NCI-H1105 (cell line): ENCODE measurements around the gene SDE2.
A peak's percentile ranks its signal among the peaks of the same experiment; 100 is the strongest.
"Not testable (repeated sequence)": the region's sequence is repeated elsewhere in the genome, so short reads cannot be mapped to it uniquely, and the experiment has no call there.

Source experiments
- DNase-seq: peaks from one replicate; lab custom pipeline; 2025; lab: John Stamatoyannopoulos, UW

Gene SDE2

DNA sequence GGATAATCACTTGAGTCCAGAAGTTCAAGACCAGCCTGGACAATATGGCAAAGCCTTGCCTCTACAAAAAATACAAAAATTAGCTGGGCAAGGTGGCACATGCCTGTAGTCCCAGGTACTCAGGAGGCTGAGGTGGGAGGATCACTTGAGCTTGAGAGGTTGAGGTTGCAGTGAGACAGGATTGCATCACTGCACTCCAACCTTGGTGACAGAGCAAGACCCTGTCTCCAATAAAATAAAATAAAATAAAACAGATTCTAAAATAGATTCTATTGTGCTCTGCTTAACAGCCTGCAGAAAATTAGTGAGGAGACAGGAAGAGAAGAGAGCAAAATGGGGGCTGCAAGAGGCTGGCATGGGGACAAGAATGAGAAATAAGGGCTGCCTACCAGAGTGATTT lies 7.5 kb upstream of the SDE2 start:
- DNase-seq: no peak

DNA sequence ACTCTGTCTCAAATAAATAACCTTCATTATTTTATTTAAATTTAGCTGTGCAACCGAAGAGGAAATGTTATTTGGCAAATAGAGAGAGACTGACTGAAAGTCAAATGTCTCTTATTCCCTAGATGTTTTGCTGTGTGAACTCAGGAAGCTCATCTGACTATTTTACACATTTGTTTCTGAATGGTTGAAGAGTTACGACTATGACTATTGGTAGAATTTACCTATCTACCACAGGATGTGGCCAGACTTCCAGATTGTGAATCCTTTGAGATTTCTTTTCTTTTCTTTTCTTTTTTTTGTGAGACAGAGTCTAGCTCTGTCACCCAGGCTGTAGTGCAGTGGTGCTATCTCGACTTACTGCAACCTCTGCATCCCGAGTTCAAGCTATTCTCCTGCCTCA lies 5.3 kb upstream of the SDE2 start:
- no peak for DNase-seq

DNA sequence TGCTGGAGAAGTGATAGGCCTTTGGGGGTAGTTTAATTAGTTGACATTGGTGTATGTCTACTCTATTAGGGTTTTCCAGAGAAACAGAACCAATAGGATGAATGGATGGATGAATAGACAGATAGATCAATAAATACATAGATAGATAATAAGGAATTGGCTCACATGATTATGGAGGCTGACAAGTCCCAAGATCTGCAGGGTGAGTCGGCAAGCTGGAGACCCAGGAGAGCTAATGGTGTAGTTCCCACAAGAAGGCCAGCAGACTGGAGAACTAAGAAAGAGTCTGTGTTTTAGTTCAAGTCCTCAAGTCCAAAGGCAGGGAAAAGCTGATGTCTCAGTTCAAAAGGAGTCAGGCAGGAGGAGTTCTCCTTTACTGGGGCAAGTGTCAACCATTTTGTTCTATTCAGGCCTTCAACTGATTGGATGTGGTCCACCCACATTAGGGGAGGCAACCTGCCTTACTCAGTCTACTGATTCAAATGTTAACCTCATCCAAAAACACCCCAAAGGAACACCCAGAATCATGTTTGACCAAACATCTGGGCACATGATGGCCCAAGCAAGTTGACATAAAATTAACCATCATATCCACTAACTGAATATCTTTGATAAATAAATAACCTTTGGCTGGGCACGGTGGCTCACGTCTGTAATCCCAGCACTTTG lies 4.5 kb upstream of the SDE2 start:
- no peak for DNase-seq

DNA sequence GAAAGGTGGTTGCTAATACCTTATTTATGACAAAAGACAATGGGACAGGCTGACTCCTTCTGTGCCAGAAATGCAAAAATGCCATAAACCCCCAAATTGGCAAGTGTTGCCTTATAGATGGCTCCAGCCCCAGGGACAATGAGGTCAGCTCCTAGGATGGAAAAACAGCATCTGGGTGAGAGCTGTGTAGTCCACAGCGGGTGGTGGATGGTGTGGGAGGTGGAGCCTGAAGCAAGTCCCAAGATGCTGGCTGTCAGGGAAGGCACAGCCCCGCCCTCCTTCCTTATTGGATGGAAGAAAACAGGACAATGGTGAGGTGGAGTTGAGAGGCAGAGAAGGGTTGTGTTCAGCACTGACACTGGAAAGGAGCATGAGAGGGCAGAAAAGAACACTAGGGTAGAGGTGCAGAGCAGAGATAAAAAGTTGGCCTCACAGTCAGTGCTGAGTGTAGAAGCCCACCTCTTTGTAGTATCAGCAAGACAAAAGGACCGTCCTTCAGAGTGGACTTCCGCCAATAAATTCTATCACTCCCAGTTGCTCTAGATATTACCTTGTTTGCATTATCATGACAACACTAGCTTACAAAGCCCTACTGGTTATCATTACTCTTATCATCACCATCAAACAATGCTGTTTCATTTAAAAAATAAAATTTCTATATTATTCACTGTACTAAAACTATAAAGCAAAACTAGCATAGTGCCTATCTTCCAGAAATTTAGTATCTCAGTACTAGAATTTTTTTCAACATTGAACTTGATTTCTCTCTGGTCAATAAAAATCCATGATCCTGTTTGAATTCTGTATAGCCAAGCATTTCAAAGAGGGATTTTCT lies 3.7 kb upstream of the SDE2 start:
- no peak for DNase-seq

DNA sequence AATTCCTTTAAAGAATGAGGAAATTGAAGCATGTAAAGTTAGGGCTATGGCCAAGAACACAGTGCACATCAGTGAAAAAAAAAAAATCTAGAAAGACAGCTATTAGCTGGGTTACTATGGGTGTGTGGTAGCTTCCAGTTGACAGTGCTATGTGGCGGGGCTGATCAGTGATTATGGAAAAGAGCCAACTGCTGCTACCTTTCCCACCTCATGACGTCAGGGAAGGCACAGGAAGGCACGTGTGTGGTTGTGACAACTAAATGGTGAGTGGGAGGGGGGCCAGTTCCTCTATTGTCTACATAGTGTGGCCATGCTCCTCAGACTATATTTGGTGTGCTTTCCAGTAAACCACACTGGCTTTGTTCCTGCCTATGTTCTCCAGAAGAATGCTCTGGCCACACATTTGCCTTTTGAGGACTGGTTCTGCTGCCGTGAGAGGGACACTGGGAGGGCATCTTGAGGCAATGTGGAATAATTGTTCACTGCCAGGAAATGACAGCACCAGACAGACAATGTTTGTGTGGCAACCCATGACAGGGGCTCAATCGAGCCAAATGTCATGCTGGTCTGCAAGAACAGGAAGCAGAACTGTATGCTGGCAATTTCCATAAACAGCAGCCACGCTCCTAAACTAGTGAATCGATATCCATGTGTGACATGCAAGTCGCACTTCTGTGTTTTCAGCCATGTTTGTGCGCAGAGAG lies 3.0 kb upstream of the SDE2 start:
- no peak for DNase-seq

DNA sequence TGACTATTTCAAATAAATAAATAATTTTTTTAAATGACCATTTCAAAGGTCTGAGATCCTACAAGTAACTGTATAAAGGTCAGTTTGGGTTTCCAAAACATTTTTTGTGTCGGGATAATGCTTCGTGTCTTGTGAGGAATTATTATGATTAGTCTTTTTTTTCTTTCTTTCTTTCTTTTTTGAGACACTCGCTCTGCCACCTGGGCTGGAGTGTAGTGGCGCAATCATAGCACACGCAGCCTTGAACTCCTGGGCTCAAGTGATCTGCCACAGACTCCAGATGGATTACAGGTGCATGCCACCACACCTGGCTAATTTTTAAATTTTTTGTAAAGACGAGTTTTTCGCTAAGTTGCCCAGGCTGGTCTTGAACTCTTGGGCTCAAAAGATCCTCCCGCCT lies 1.9 kb upstream of the SDE2 start:
- no peak for DNase-seq

DNA sequence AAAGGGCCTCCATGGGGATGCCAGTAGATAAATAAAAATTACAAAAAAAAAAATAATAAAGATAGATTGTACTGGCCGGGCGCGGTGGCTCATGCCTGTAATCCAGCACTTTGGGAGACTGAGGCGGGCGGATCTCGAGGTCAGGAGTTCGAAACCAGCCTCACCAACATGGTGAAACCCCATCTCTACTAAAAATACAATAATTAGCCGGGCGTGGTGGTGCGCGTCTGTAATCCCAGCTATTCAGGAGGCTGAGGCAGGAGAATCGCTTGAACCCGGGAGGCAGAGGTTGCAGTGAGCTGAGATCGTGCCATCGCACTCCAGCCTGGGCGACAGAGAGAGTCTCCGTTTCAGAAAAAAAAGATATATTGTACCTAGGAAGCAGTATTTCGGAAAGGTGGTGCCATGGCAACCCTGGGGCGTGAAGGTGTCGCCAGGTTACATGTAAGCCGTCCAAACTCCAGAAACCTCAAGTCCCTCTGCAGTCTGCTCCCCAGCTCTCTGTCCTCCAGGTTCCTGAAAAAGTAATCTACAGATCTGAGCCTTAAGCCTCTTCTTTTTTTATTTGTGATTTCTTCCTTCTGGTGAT lies 1.4 kb upstream of the SDE2 start:
- DNase-seq: not testable (repeated sequence)

DNA sequence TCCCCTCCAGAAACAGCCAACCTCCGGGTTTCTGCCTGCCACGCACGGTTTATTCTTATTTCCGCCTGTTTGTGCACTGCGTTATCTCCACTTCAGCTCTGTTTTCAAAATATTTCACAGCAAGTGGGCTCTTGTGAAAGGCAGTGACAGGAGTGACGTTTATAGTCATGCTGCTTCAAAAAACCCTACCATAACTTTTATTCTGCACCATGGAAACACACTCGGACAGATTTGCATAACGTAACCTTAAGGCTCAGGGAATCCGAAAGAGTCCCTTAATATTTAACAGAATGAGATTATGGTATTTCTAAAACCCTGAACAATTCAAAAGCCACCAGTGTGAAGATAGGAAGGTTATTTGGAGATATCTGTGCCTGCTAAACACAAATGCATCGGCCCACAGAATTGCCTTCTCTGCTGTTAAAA lies 782 bp upstream of the SDE2 start:
- no peak for DNase-seq

DNA sequence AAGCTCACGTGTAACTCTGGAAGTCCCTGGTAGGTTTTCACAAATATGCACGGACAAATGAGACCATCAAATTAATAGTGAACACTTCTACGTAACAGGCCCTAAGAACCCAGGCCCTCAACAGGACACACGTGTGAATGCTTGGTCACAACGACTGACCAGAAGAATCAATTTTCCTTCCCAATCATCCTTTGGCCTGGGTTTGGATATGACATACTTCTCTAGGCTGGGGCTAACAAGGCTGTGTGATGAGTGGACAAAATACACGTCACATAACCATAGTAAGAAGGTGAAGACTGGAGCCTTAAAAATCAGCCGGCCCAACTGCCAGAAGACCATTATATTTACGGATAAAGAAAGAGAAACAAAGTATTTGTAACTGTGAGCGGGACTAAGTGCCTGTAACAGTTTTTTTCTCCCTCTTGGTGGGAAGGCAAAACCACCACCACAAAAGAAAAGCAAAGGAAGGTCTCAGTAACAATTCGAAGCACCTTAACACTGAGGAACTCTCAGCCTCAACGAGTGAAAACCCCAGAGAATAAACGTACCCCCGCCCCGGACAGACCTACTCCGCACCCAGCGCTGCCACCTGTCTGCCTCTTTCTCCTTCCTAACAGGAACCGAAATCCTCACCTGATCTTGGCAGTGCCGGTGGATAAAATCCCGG lies 450 bp downstream of the SDE2 start:
- DNase-seq: no peak

DNA sequence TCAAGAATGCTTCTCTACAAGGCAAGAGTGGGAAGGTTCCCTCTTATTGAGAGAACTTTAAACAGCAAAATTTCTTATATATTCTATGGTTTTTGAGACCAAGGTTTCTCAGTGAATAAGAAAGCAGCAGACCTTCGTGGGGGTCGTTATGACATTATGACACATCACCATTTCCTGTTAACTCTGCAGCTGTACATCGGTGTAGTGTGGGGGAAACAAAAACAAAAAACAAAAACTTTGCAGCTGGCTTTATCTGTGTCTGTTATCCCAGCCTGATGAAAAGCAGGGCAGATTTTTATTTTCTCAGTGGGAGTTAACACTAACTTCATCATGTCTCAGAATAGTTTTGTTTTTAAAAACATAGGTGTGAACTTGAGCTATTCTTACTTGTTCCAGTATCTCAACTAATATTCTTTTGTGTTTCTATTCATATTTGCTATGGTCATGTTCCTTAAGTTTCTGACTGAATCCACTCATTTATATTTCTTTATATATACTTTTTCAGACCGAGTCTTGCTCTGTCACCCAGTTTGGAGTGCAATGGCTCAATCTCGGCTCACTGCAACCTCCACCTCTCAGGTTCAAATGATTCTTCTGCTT lies 2.1 kb downstream of the SDE2 start:
- DNase-seq: no peak

DNA sequence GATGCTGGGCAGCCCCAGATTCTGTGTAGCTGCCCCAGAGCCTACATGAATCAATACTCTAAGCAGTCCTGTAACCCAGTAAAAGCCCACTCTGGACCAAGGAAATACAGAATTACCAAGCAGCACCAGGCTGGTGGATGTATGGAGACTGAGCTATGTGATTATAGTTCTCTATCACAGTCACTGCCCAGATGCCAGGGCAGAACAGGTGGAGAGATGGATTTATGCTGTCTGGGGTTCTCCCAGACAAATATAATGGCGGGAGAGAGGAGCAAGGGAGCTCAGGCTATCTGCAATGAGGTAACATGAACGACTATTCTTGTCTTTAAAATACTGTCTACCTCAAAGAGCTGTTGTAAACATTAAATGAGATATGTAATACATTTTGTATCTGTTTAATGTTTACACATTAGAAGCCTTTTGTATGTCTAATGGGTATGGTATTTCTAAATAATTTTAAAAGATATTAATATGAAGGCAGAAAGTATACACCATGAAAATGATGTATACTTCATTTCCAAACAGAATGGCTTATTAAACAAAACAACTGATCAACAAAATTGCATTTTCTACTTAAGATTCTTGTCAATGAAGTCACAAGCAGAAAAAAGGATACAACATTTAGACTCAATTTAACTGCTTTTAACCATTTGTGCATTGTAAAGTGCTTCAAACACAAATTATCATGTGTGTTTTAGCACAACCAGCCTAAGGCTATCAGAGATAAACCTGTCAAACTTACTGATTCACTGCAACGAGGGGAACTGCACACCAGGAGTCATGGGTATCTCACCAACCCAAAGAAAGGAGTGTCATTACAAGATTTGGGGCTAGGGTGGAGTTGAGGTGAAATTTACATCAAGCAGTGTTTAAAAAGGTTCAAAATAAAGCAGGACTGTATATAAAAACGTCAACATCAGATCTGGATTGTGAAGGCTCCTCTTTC lies 3.0 kb downstream of the SDE2 start:
- DNase-seq: no peak

DNA sequence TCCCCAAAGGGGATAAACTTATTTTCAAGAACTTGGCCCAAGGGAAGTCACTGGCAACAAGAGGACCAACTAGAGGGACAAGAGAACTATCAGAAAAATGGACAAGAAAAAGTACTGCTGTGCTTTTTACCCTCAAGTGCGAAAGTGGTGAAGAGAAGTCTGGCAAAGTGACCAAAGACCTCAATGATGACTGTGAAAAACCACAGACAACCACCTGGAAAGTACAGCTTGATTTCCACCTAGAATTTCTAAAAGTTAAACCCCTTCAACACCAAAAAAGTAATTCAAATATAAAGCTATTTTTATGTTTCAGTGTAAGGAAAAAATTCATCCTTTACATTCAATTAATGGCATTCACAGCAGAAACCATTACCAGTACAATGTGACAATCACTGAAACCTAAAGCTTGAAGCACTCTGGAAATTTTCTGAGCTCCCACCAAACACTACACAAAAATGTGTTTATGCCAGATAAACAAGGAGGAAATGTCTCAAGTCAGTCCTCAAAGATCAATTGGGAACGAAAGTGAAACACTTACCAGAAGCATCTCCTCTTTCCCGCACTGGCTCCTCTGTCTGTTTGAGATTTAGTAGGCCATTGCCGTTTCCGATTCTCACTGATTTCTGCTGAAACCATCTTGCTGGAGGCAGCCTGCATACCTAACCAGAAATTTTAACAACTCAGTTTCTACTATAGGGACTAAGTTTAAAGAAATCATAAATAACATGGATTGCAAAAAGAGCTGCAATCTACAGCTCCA lies 8.3 kb downstream of the SDE2 start:
- no peak for DNase-seq

DNA sequence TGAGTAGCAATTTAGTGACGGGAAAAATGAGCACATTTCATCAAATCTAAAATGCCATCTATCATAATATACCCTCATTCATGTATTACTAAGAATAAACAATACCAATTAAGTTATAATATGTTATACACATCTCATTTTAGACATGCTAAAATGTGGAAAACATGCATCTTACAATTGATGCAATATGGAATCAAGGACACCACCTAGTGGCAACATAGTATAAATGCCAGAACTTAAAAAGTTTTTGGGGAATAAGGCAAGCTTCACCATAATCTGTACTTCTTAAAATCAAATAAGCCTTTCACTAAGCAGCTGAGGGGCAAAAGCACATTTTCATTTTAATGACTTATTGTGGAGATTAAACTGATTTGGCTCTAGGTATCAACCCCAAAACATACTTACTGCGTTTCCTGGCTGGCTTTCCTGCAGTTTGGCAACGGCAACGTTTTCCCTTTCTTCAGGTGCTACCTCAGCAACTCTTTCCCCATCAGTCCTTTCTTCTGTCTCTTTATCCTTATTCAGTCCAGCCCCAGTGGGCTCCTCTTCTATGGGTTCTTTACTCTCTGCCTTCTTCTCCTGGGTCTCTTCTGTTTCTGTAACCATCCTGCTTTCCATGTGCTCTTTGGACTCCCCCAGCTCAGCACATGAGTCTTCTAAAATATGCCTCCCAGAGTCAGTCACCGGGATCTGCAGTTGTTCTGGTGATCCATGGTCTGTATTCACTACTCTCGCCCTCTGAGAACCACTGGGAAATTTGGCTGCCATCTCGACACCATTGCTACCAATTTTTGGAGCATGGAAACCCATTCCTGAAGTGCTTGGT lies 11.4 kb downstream of the SDE2 start:
- DNase-seq: no peak

DNA sequence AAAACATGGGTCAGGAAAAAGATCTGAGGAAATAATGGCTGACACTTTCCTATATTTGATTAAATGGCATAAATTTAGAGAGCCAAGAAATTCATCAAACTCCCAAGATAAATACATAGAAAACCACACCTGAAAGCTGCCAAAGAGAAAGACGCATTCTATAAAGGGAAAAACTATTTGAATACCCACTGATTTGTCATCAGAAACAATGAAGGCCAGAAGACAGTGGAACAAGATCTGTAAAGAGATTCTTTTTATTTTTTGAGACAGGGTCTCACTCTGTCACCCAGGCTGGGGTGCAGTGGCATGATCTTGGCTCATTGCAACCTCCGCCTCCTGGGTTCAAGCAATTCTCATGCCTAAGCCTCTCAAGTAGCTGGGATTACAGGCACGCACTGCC lies 17.4 kb downstream of the SDE2 start:
- DNase-seq: no peak

DNA sequence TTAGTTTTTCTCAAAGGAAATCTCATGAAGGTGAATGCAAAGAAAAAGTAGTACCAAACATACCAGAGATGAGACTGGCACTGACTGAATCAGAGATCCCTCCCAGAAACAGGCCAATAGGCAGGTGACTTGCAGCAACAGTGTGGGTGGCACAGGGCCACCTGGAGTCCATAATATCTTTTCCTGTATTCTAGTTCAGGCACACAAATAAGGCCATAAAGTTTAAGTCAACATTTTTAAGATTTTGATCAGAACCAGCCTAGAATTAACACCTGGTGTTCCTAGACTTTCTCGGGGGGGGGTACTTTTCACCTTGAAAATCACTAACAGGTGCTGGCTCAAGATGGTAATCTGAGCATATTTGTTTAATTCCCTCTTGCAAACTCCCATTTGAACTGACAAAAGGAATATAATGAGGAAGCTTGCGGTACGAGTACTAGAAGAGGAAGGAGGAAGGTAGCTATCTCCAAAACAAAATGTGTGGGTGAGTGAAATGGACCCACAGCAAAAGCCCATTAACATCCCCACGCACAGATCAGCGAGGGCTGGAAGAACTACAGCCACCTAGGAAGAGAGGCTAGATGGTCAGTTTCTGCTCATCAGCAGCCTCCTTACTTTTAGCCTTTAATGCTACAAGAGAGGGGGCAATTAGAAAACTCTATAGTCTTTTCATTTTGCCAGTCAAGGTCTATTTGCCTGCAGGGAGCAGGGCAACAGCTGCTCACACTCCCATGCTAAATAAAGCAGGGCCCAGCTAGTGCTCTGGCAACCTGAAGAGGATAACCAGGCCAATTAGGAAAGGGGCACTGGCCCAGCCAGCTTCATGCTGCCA lies 18.9 kb downstream of the SDE2 start:
- DNase-seq: peak; percentile 46

DNA sequence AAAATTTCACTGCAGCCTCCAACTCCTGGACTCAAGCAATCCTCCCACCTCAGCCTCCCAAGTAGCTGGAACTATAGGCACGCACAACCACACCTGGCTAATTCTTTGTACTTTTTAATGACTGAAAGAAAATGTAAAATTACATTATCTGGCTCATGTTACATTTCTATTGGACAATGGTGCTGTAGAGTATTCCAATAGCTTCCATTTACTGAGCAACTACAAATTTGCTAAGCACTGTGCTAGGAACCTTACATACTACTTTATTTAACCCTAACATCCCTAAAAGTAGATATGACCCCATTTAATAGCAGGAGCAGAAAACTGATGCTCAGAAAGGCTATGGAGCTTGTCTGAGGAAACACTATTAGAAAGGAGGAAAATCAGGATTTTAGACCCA lies 19.7 kb downstream of the SDE2 start:
- DNase-seq: no peak

DNA sequence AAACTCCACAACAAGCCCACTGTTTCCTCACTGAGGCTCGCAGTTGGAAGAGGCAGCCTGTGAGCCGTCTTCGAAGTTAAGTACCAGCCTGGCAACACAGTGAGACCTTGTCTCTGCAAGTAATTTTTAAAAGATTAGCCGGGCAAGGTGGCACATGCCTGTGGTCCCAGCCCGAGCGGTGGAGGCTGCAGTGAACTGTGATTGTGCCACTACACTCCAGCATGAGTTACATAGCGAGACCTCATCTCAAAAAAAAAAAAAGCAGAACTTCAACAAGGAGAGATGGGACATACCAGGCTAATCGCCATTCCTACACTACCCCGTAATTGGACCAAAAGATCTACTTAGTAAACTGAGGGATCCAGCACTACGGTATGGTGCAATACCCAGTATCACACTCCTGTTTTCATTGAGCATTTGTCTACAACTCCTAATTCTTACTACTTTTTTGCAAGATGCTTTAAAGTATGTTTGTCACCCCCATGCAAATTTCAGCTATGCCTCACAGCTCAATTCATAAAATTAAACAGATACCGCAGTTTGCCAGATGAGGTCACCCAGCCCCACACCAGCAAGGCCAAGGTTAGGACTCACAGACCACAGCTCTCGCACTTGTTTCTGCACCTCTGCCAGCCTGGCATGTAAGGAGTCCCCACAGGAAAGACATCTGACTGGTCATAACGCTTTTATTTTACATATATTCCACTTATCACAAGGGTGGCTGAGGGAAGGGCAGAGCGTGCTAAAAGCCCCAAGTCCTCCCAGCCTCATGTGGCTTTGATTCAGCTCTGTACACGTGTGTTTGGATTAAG lies 21.0 kb downstream of the SDE2 start:
- no peak for DNase-seq
